Smooth muscle cell (in vitro differentiated cells): Measurements from ENCODE around the gene KCNN3. TPM values are rescaled to one million over a fixed set of nuclear protein-coding genes. Genes with fewer than 3 reads are reported as not detected.
A peak's percentile ranks its signal among the peaks of the same experiment; 100 is the strongest.
"Not testable (repeated sequence)": the region's sequence is repeated elsewhere in the genome, so short reads cannot be mapped to it uniquely, and the experiment has no call there.

Experiments
- DNase-seq: peaks from one replicate; lab custom pipeline; 2025; ENCODE audit not compliant: unreplicated experiment; lab: John Stamatoyannopoulos, UW
- H2AFZ ChIP-seq: fragments of 200-600 bp; sonication (generic); 2 replicates; pipeline ENCODE4 v1.6.0; 2016; ENCODE audit warnings: antibody characterized with exemption, low read depth, mild to moderate bottlenecking
- H3F3A ChIP-seq: fragments of 200-600 bp; sonication (generic); 2 replicates; pipeline ENCODE4 v1.6.0; 2017; ENCODE audit warnings: antibody characterized with exemption, low read depth
- H3K27ac ChIP-seq: fragments of 200-600 bp; sonication (generic); 2 replicates; pipeline ENCODE4 v1.5.1; 2016; ENCODE audit warnings: low read depth, mild to moderate bottlenecking
- H3K27me3 ChIP-seq: fragments of 200-600 bp; sonication (generic); 2 replicates; pipeline ENCODE4 v1.6.1; 2016; ENCODE audit warnings: low read depth, mild to moderate bottlenecking
- H3K36me3 ChIP-seq: fragments of 200-600 bp; sonication (generic); 2 replicates; pipeline ENCODE4 v1.5.1; 2016; ENCODE audit warnings: low read depth
- H3K4me1 ChIP-seq: fragments of 200-600 bp; sonication (generic); 2 replicates; pipeline ENCODE4 v1.5.1; 2016; ENCODE audit warnings: low read depth
- H3K4me2 ChIP-seq: fragments of 200-600 bp; sonication (generic); 2 replicates; pipeline ENCODE4 v1.6.0; 2016; ENCODE audit warnings: mild to moderate bottlenecking
- H3K4me3 ChIP-seq: fragments of 200-600 bp; sonication (generic); 2 replicates; pipeline ENCODE4 v1.5.1; 2016; ENCODE audit warnings: mild to moderate bottlenecking
- H3K79me2 ChIP-seq: fragments of 200-600 bp; sonication (generic); 2 replicates; pipeline ENCODE4 v1.6.0; 2016; ENCODE audit warnings: low read depth, mild to moderate bottlenecking
- H3K9ac ChIP-seq: fragments of 200-600 bp; sonication (generic); 2 replicates; pipeline ENCODE4 v1.6.0; 2016; ENCODE audit warnings: low read depth
- H3K9me3 ChIP-seq: fragments of 200-600 bp; sonication (generic); replicated peaks from 2 replicates; pipeline ENCODE4 v1.5.1; 2016; ENCODE audit warnings: low read depth
- H4K20me1 ChIP-seq: fragments of 200-600 bp; sonication (generic); 2 replicates; pipeline ENCODE4 v1.6.0; 2016; ENCODE audit warnings: low read depth
- CTCF ChIP-seq: fragments of 200-600 bp; sonication (generic); IDR thresholded peaks from 2 replicates; pipeline ENCODE4 v1.5.1; 2017; ENCODE audit warnings: borderline replicate concordance, mild to moderate bottlenecking, antibody characterized with exemption; ENCODE audit not compliant: insufficient read depth, poor library complexity, severe bottlenecking
- WGBS: methylation state at CpG from one replicate; pipeline ENCODE4 v1.1.7; 2016; ENCODE audit warnings: low lambda C conversion rate; 5-methylcytosine and 5-hydroxymethylcytosine counted together
- polyA plus RNA-seq: library from polyadenylated mRNA; unstranded; fragments of >200 nt; fragmentation: Nextera tagmentation; extraction: Ambion mirVana; gene quantifications from 2 replicates; pipeline ENCODE4 v1.2.1, GENCODE V29; 2016
- total RNA-seq: library from RNA; depleted of rRNA; stranded (reverse); fragments of >200 nt; gene quantifications from 2 replicates; pipeline ENCODE4 v1.2.3, GENCODE V29; 2014

KCNN3 gene
- total and polyA plus RNA-seq, 2 experiments from 2014 or later: 0.18 to 0.77 TPM

DNA sequence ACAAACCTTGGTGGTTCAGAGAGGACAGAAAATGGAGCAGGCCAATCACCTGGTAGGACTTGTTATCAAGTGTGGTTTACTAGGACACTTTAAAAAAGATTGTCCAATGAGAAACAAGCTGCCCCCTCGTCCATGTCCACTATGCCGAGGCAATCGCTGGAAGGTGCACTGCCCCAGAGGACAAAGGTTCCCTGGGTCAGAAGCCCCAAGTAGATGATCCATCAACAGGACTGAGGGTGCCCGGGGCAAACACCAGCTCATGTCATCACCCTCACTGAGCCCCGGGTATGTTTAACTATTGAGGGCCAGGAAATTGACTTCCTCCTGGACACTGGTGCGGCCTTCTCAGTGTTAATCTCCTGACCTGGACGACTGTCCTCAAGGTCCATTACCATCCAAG, 195.6 kb downstream of the KCNN3 start:
- not testable (repeated sequence) for DNase-seq, H3K9ac ChIP-seq, H3K27ac ChIP-seq, H3K4me2 ChIP-seq, H4K20me1 ChIP-seq, H3F3A ChIP-seq, H3K4me3 ChIP-seq, H3K27me3 ChIP-seq, H2AFZ ChIP-seq, H3K4me1 ChIP-seq, H3K9me3 ChIP-seq, H3K79me2 ChIP-seq, H3K36me3 ChIP-seq
- WGBS: 92% methylated on average over 7 of the region's 7 CpGs

DNA sequence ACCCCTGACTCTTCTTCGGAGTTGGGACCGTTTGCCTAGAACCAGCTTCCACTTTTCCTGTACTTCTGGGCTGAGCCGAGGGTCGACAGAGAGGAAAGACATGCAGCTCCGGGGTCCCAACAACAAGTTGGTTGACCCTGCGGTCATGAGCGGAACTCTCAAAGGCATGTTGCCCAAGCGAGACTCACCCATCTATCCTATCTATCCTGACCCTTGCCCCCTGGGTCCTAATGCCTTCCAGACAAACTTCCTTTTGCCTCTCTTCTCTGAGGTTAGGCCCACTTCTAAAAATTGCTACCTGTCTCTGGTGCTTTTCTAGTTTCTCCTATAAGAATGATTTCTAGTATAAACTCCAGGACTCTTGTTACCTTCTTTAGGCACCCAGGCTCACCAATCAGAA, 197.8 kb downstream of the KCNN3 start:
- not testable (repeated sequence) for H3K9ac ChIP-seq, H4K20me1 ChIP-seq, H3K4me3 ChIP-seq

GRCh38 chr1:154671412-154671811, 198.7 kb downstream of the KCNN3 start:
- not testable (repeated sequence) for H3K4me3 ChIP-seq, DNase-seq, H4K20me1 ChIP-seq, H2AFZ ChIP-seq, H3K36me3 ChIP-seq, H3K9me3 ChIP-seq, H3F3A ChIP-seq, H3K27ac ChIP-seq, H3K27me3 ChIP-seq, H3K9ac ChIP-seq, H3K4me2 ChIP-seq, H3K79me2 ChIP-seq, H3K4me1 ChIP-seq
- 90% methylated on average over 9 of the region's 9 CpGs for WGBS

More for the DNA sequence above, 197.8 kb downstream of the KCNN3 start:
- H3K4me1 ChIP-seq, H3K4me2 ChIP-seq, H3K27me3 ChIP-seq, H3K9me3 ChIP-seq, H3K79me2 ChIP-seq, H3K27ac ChIP-seq, H3F3A ChIP-seq, DNase-seq, H2AFZ ChIP-seq, H3K36me3 ChIP-seq: not testable (repeated sequence)
- 91% methylated on average over 7 of the region's 8 CpGs for WGBS

- H3K36me3 ChIP-seq, H3K4me3 ChIP-seq, H3F3A ChIP-seq, H4K20me1 ChIP-seq, H3K4me2 ChIP-seq, H3K4me1 ChIP-seq, H3K9me3 ChIP-seq, H3K27me3 ChIP-seq, H3K79me2 ChIP-seq, DNase-seq, H2AFZ ChIP-seq, H3K9ac ChIP-seq, H3K27ac ChIP-seq: not testable (repeated sequence)
- WGBS: 89% methylated on average over 33 of the region's 41 CpGs
Measured at GRCh38 chr1:154670310-154671270, 199.5 kb downstream of the KCNN3 start.

DNA sequence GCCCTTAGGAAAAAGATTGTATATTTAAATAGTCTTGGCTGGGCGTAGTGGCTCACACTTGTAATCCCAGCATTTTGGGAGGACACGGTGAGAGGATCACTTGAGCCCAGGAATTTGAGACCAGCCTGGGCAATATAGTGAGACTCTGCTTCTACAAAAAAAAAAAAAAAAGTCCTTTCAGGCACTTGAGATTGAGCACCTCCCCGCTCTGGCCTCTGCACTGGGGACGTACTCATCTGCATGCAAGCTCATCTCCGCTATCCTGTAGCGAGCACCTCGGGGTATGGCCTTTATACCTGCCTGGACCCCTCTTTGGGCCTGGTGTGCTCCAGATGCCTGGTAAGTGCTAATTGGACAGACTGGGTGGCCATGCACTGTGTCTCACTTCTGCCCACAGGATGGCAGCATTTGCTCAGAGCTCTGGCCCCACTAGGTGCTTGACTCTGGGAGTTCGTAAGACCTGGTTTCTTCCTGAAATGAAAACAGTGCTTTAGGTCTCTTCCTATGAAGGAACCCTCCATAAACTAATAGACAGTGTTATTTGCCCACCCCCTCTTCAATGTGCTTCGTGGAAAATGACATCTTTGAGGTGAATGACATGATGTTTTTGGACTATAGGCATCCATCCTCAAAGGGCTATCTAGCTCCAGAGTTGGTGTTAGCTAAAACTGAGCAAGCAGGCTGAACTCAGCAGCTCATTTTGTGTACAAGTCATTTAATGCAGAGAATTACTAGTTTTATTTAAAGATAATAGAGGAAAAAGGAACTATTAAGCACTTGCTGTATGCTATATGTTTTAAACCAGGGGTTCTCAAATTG, 200.4 kb downstream of the KCNN3 start:
- Histone ChIP-seq H3K4me2 (no peak overlapping the region), H3K9ac (no peak overlapping the region), H3K27me3 (no peaks in the 10 kb centered on the region), H3K36me3 (no peaks in the 10 kb centered on the region), H3F3A (no peaks in the 10 kb centered on the region), H2AFZ (no peak overlapping the region), H3K4me3 (no peak overlapping the region), H4K20me1 (no peaks in the 10 kb centered on the region), H3K9me3 (no peaks in the 10 kb centered on the region), H3K79me2 (no peaks in the 10 kb centered on the region), H3K27ac (no peak overlapping the region), H3K4me1 (no peaks in the 10 kb centered on the region)
- DNase-seq: peak; percentile 9
- 47% methylated on average over 9 of the region's 9 CpGs for whole genome bisulfite sequencing
- peak; percentile 79 for TF ChIP-seq CTCF
